BE2C (cell line): ENCODE data around the gene HK2.

Source experiments
- DNase-seq: peaks from one replicate; pipeline ENCODE4 v3.0.0-alpha.2; 2020
- H3K27me3 ChIP-seq: fragments of 250-450 bp; sonication (Bioruptor Pico); 2 replicates; pipeline ENCODE4 v1.5.1; 2020; ENCODE audit warnings: mild to moderate bottlenecking
- H3K36me3 ChIP-seq: fragments of 250-450 bp; sonication (Bioruptor Pico); 2 replicates; pipeline ENCODE4 v1.5.1; 2020; ENCODE audit warnings: mild to moderate bottlenecking
- H3K4me1 ChIP-seq: fragments of 250-450 bp; sonication (Bioruptor Pico); 2 replicates; pipeline ENCODE4 v1.5.1; 2020
- H3K4me3 ChIP-seq: 2 replicates; pipeline ENCODE4 v1.5.1; 2011; ENCODE audit warnings: low read depth, low read length
- H3K9me3 ChIP-seq: fragments of 250-450 bp; sonication (Bioruptor Pico); 2 replicates; pipeline ENCODE4 v1.5.1; 2020
- CTCF ChIP-seq: IDR thresholded peaks from 2 replicates; pipeline ENCODE4 v1.5.1; 2012; ENCODE audit warnings: mild to moderate bottlenecking, low read depth, low read length

HK2 gene

GRCh38 chr2:74939919-74940812, 106.2 kb downstream of the HK2 start:
- H3K4me1 ChIP-seq, result no peaks in the 10 kb centered on the region
- peaks cover 3% of the 10 kb centered on the region; the same call in 1 of the 2 replicates for H3K27me3 ChIP-seq
- no peak for TF ChIP-seq CTCF
- no peak overlapping the region for H3K4me3 ChIP-seq
- no peak for DNase-seq
- no peaks in the 10 kb centered on the region for H3K36me3 ChIP-seq
- H3K9me3 ChIP-seq, result no peaks in the 10 kb centered on the region

GRCh38 chr2:74941284-74941683, 107.4 kb downstream of the HK2 start:
- DNase-seq, result no peak
- no peak overlapping the region for H3K4me3 ChIP-seq
- H3K4me1 ChIP-seq, result no peaks in the 10 kb centered on the region
- no peak for TF ChIP-seq CTCF
- H3K27me3 ChIP-seq, result peaks cover 1% of the 10 kb centered on the region; the same call in 1 of the 2 replicates
- no peaks in the 10 kb centered on the region for H3K9me3 ChIP-seq
- H3K36me3 ChIP-seq, result no peaks in the 10 kb centered on the region

- no peak for TF ChIP-seq CTCF
- Histone ChIP-seq H3K27me3 (no peaks in the 10 kb centered on the region), H3K36me3 (no peaks in the 10 kb centered on the region), H3K9me3 (no peaks in the 10 kb centered on the region), H3K4me3 (no peak overlapping the region), H3K4me1 (no peaks in the 10 kb centered on the region)
- no peak for DNase-seq
Observed at GRCh38 chr2:74942263-74942662, 108.3 kb downstream of the HK2 start.
